Measurements from ENCODE around the gene POLDIP2.

POLDIP2 gene

GRCh38 chr17:28372945-28373274 is 15.6 kb upstream of the POLDIP2 start:
- TF ChIP-seq REST (IDR thresholded peaks at IDR 0.05; ENCODE audit: insufficient read depth in 1 of 2, low read depth in 2 of 2, low read length in 2 of 2): no peak; a peak in 1 of 4 replicates
- no peak for TF ChIP-seq POLR2AphosphoS5 (IDR thresholded peaks at IDR 0.05; ENCODE audit: low read depth, low read length)
- no peak for TF ChIP-seq FOXP2 (optimal IDR thresholded peaks at IDR 0.05; ENCODE audit: borderline replicate concordance, extremely low read depth, extremely low read length, insufficient read depth)
- TF ChIP-seq SIN3A (IDR thresholded peaks at IDR 0.05; ENCODE audit: borderline replicate concordance, insufficient read depth, low read length): no peak
- TF ChIP-seq TAF1 (IDR thresholded peaks at IDR 0.05; ENCODE audit: borderline replicate concordance, insufficient read depth, low read length): no peak

DNA sequence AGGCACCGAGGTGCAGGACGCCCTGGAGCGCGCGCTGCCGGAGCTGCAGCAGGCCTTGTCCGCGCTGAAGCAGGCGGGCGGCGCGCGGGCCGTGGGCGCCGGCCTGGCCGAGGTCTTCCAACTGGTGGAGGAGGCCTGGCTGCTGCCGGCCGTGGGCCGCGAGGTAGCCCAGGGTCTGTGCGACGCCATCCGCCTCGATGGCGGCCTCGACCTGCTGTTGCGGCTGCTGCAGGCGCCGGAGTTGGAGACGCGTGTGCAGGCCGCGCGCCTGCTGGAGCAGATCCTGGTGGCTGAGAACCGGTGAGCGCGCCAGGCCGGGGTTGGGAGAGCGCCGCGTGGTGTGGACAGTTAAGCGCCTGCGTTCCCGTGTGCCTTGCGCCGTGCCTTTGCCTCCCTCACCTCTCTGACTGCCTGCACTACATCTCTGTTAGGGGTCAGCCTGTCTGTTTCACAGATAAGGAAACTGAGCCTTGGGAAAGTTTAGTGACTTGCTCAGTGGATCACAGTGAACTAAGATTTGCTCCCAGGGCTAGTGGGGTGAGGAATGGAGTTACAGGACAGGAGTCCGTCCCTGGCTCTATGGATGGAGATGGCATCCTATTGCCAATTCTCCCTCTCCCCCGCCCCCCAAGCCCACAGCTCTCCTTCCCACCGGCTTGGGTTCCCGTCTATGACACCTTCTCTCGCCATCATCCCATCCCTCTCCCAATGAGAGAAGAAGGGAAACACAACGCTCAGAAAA is 15.0 kb upstream of the POLDIP2 start:
- TF ChIP-seq POLR2AphosphoS5 (IDR thresholded peaks at IDR 0.05; ENCODE audit: low read depth, low read length): no peak
- peak in 1 of 2 experiments; percentile 13; a peak in 1 of 4 replicates for TF ChIP-seq REST (IDR thresholded peaks at IDR 0.05; ENCODE audit: insufficient read depth in 1 of 2, low read depth in 2 of 2, low read length in 2 of 2)

DNA sequence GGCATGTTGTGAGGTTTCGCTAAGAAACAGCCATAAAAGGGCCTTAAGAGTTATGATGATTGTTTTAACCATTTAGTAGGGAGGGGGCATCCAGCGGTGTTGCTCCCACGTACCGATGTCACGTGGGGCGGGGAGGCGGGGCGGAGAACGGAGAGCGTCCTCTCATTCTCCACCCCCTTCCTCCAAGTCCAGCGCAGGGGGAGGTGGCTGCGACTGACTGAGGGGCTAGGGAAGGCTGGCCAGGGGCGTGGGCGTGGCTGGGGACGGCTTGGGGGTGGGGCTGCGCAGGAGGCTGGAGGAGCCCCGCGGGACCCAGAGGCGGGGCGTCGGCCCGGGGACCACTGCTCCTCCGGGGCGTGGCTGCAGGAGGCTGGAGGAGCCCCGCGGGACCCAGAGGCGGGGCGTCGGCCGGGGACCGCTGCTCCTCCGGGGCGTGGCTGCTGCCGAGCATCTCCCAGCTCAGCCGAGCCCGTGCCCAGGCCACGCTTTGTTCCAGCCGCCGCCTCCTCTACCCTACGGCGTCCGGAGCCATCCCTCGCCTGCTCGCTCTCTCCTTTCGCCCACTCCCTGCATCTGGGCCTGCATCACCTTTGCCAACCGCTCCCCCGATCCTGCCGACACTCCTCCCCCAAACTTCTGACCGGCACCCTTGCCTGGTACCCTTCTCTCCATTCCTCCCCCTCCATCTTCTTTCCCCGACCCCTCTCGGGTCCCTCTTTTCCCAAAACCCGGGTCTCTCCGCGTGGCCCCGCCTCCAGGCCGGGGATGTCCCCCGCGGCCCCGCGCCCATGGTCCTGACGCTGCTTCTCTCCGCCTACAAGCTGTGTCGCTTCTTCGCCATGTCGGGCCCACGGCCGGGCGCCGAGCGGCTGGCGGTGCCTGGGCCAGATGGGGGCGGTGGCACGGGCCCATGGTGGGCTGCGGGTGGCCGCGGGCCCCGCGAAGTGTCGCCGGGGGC is 14.2 kb upstream of the POLDIP2 start, which contains the start of gene SARM1:
Gene SARM1, plus strand, starts transcription at position 450 of the 958 bp plus-strand sequence. Its CDS starts 339 bp downstream, at position 789.
- peak in 1 of 2 experiments; percentile 50; a peak in 1 of 4 replicates for TF ChIP-seq REST (IDR thresholded peaks at IDR 0.05; ENCODE audit: insufficient read depth in 1 of 2, low read depth in 2 of 2, low read length in 2 of 2)
- TF ChIP-seq SIN3A (IDR thresholded peaks at IDR 0.05; ENCODE audit: borderline replicate concordance, insufficient read depth, low read length): no peak

GRCh38 chr17:28370744-28371103 is 13.4 kb upstream of the POLDIP2 start:
- TF ChIP-seq TAF1 (IDR thresholded peaks at IDR 0.05; ENCODE audit: borderline replicate concordance, insufficient read depth, low read length) (no peak), POLR2AphosphoS5 (IDR thresholded peaks at IDR 0.05; ENCODE audit: low read depth, low read length) (no peak), REST (IDR thresholded peaks at IDR 0.05; ENCODE audit: insufficient read depth in 1 of 2, low read depth in 2 of 2, low read length in 2 of 2) (no peak), FOXP2 (optimal IDR thresholded peaks at IDR 0.05; ENCODE audit: borderline replicate concordance, extremely low read depth, extremely low read length, insufficient read depth) (no peak), SIN3A (IDR thresholded peaks at IDR 0.05; ENCODE audit: borderline replicate concordance, insufficient read depth, low read length) (no peak)
